Tibial artery (tissue), 4 donors: ENCODE data around the gene HRH3.

Experiments used
- DNase-seq, 2 donors: peaks; one replicate each; pipeline ENCODE4 v3.0.0-alpha.2; 2019
- H3K27ac ChIP-seq, 2 donors: fragments of 200-600 bp; sonication (generic) in 1 of 2; 1 replicate in 1 of 2; 2 replicates in 1 of 2; pipeline ENCODE4 v1.5.1; 2018 to 2019; ENCODE audit warnings: mild to moderate bottlenecking in 1 of 2
- H3K27me3 ChIP-seq, 2 donors: fragments of 200-600 bp; sonication (generic) in 1 of 2; one replicate each; pipeline versions ENCODE4 v1.5.1 to v1.6.0; 2016 to 2019
- H3K36me3 ChIP-seq, 3 donors: fragments of 200-600 bp; sonication (generic) in 2 of 3; one replicate each; pipeline ENCODE4 v1.5.1; 2016 to 2019; ENCODE audit warnings: mild to moderate bottlenecking in 2 of 3
- H3K4me1 ChIP-seq, 4 donors: fragments of 200-600 bp; sonication (generic) in 2 of 4; 1 replicate in 3 of 4; 2 replicates in 1 of 4; pipeline ENCODE4 v1.5.1; 2016 to 2019
- H3K4me3 ChIP-seq, 2 donors: fragments of 200-600 bp; sonication (generic) in 1 of 2; 1 replicate in 1 of 2; 2 replicates in 1 of 2; pipeline ENCODE4 v1.5.1; 2018 to 2019; ENCODE audit warnings: mild to moderate bottlenecking in 2 of 2
- H3K9me3 ChIP-seq, 3 donors: fragments of 200-600 bp; sonication (generic) in 1 of 3; one replicate each; pipeline ENCODE4 v1.5.1; 2016 to 2019
- intact Hi-C: fragments of 100-400 bp; cut with DNase I; formaldehyde crosslinking; loops from one replicate; pipeline ENCODE4 v1.15.0; 2023; ENCODE audit warnings: low total_unique reads
- TF ChIP-seq, protein P1 (sequence below), 2 experiments: fragments of 200-600 bp in 1 of 2; fragments of 450-650 bp in 1 of 2; IDR thresholded peaks; one replicate each; pipeline ENCODE4 v1.5.1; 2017 to 2019; ENCODE audit warnings: antibody characterized with exemption in 2 of 2, mild to moderate bottlenecking in 1 of 2, moderate library complexity in 1 of 2

HRH3 gene

DNA sequence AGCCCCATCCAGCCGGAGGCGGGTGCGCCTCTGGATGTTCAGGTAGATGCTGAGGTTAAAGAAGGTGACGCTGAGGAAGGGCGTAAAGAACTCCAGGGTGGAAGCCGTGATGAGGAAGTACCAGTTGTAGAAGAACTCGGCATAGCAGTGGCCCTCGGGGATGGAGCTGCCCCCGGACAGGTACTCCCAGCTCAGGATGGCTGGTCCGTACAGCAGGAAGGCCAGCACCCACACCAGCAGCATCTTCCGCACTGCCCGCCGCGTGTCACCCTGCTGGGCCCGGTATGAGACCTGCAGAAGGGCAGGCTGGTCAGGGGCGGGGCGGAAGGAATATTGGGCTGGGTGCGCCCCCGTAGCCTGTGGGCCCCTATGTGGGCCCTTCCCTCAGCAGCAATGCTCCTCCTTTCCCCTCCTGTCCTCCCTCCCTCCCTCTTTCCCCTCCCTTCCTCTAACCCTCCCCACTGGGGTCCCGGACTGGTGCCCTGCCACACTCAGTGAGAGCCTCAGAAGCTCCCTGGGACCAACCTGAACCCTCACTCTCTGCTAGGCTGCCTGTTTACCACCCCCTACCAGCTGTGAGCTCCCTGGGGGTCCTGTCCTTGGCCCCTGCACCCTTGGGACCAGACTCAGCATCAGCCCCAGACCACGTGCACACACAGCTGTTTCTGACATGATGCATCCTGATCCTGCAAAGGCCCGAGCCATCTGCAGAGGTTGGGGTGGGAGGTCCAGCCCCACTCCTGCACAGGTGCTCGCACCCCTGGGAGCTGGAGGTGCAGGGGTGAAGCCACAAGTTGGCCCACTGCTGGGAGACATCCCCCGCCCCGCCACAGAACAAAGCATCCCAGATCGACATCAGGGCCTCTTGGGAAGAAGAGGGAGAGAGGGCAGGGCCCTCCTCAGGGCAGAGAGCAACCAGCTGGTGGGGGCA is 3.2 kb downstream of the HRH3 start:
- no peaks in the 10 kb centered on the region for H3K36me3 ChIP-seq
- TF ChIP-seq, protein P1, sequence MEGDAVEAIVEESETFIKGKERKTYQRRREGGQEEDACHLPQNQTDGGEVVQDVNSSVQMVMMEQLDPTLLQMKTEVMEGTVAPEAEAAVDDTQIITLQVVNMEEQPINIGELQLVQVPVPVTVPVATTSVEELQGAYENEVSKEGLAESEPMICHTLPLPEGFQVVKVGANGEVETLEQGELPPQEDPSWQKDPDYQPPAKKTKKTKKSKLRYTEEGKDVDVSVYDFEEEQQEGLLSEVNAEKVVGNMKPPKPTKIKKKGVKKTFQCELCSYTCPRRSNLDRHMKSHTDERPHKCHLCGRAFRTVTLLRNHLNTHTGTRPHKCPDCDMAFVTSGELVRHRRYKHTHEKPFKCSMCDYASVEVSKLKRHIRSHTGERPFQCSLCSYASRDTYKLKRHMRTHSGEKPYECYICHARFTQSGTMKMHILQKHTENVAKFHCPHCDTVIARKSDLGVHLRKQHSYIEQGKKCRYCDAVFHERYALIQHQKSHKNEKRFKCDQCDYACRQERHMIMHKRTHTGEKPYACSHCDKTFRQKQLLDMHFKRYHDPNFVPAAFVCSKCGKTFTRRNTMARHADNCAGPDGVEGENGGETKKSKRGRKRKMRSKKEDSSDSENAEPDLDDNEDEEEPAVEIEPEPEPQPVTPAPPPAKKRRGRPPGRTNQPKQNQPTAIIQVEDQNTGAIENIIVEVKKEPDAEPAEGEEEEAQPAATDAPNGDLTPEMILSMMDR (IDR thresholded peaks at IDR 0.05): no peak
- DNase-seq: no peak

DNA sequence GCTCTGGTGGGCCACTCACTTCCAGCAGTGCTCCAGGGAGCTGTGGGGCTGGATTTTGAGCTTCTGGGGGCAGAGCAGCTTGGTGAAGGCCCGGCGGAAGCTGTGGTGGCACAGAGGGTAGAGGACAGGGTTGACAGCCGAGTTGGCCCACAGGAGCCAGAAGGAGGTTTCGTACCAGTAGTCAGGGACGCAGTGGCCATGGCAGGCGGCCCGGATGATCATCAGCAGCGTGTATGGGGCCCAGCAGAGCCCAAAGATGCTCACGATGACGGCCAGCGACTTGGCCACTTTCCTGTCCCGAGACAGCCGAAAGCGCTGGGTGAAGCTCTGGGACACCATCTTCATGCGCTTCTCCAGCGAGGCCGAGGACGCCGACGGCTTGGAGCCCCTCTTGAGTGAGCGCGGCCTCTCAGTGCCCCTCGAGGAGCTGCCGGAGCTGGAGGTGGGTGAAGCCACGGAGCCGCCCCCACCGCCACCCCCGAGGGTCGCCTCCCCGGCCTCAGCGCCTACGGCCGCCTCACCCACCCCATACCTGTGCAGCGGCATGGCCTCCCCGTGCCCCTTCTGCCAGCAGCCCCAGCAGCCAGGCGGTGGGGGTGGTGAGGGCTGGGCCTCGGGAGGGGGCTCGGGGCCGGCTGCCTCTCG is 4.0 kb downstream of the HRH3 start:
- no peak overlapping the region for H3K4me3 ChIP-seq
- intact Hi-C loops: no loop called here
- TF ChIP-seq, protein P1 (IDR thresholded peaks at IDR 0.05): no peak
- H3K27ac ChIP-seq: no peak overlapping the region
- H3K4me1 ChIP-seq: peaks cover 0 to 22% (median 15%) of the 10 kb centered on the region in 4 donors
- H3K27me3 ChIP-seq: peaks cover 0 to 89% of the 10 kb centered on the region in 2 donors
- H3K36me3 ChIP-seq: no peaks in the 10 kb centered on the region
- no peak for DNase-seq
- H3K9me3 ChIP-seq: no peaks in the 10 kb centered on the region

More for the DNA sequence above, 3.2 kb downstream of the HRH3 start:
- Histone ChIP-seq H3K27me3 (peaks cover 0 to 89% of the 10 kb centered on the region in 2 donors), H3K4me1 (peaks cover 0 to 24% (median 15%) of the 10 kb centered on the region in 4 donors), H3K9me3 (no peaks in the 10 kb centered on the region), H3K27ac (no peak overlapping the region), H3K4me3 (no peak overlapping the region)
- intact Hi-C loops: no loop called here

DNA sequence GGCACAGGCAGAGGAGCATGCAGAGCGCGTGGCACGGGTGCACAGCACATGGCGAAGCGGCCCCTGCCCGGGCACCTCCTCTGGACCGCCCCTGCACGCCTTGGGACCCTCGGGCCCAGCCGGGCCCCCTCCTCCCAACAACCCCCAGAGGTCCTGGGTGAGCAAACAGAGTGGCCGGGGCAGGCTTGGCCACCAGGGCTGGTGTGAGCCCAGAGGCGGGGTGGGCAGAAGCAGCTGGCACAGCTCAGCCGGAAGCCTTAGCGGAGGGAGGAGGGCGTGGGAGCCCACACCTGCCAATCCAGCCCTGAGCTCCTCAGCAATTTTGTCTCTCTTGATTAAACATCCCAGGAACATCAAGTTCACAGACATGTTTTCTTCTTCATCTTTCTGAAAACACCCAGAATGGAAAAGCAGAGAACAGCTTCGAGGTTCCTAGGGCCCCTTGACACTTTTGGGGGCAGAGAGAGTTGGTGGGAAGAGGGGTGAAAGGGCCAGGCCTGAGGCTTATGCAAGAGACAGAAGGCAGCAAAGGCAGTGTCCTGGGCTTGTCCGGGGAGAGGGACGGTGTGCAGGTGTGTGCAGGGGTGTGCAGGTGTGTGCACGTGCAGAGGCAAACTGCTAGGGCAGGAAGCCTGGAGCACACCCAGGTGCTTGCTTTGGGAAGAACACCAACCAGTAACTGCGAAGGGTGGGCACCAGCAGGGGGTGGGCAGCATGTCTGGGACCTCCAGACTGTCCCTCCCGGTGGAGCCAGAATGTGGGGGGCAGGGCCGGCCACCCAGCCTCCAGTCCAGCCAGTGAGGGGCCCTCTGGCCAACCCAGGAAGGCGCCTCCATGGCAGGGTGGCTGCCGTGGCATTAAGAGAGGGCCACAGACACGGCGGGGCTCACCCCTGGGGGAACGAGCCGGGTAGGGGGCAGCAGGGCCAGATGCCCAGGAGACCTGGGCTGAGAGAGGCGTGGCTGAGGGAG is 4.8 kb downstream of the HRH3 start:
- TF ChIP-seq, protein P1 (IDR thresholded peaks at IDR 0.05): no peak
- DNase-seq: no peak
- no peak overlapping the region for H3K27ac ChIP-seq
- intact Hi-C loops: no loop called here
- peaks cover 0 to 89% of the 10 kb centered on the region in 2 donors for H3K27me3 ChIP-seq
- H3K9me3 ChIP-seq: no peaks in the 10 kb centered on the region
- H3K4me3 ChIP-seq: no peak overlapping the region
- no peaks in the 10 kb centered on the region for H3K36me3 ChIP-seq
- H3K4me1 ChIP-seq: peaks cover 0 to 14% (median 9%) of the 10 kb centered on the region in 4 donors

DNA sequence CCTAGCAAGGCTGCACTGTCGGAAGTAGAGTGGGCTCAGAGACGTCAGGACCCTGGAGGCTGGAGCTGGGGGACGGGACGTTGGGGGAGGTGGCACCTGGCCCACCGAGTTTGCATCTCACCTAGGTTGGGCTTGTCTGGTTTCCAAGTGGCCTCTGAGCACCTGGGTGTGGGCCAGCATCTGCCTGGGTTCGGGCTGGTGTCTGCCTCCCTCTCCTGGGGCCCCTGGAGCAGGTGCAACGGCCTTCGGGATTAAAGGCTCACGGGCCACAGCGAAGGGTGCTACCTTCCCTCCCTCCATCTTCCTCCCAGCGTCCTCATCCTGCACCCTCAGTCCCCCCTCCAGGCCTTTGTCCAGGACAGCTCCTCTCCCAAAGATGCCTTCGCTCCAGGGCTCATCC is 6.0 kb downstream of the HRH3 start:
- Histone ChIP-seq H3K27me3 (peaks cover 0 to 91% of the 10 kb centered on the region in 2 donors), H3K36me3 (no peaks in the 10 kb centered on the region), H3K4me3 (no peak overlapping the region), H3K27ac (no peak overlapping the region), H3K9me3 (no peaks in the 10 kb centered on the region), H3K4me1 (peaks cover 0 to 3% (median under 1%) of the 10 kb centered on the region in 4 donors)
- intact Hi-C loops: no loop called here
- DNase-seq: no peak
- TF ChIP-seq, protein P1 (IDR thresholded peaks at IDR 0.05): no peak

DNA sequence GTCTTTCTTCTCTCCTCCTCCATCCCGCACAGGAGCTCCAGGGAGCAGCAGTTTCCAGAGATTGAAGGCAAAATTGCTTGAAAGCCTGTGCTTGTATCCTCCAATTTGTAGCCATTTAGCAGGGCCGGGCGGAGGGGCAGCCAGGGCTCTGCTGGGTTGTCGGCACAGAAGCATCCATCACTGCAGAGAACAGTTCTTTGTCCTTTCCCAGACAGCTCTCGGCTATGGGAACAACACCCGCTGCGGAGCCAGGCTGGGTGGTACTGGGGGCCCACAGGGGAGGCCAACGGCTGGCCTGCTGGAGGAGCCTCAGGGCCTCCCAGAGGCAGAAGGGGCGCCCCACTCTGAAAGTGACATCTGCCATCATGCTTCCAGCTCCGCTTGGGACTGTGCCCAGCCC is 7.8 kb downstream of the HRH3 start:
- H3K9me3 ChIP-seq: no peaks in the 10 kb centered on the region
- DNase-seq: no peak
- no peak overlapping the region for H3K4me3 ChIP-seq
- no peak overlapping the region for H3K27ac ChIP-seq
- no peaks in the 10 kb centered on the region for H3K4me1 ChIP-seq
- H3K27me3 ChIP-seq: peaks cover 0 to 83% of the 10 kb centered on the region in 2 donors
- no peaks in the 10 kb centered on the region for H3K36me3 ChIP-seq
- intact Hi-C loops: no loop called here
- TF ChIP-seq, protein P1 (IDR thresholded peaks at IDR 0.05): no peak
